ENCODE results near the gene FAM120A. TPM values are rescaled to one million over a fixed set of nuclear protein-coding genes. Genes with fewer than 3 reads are reported as not detected.

FAM120A gene
- polyA plus RNA-seq, 10 donors = 51.1 to 67.6 (median 62.4) TPM

DNA sequence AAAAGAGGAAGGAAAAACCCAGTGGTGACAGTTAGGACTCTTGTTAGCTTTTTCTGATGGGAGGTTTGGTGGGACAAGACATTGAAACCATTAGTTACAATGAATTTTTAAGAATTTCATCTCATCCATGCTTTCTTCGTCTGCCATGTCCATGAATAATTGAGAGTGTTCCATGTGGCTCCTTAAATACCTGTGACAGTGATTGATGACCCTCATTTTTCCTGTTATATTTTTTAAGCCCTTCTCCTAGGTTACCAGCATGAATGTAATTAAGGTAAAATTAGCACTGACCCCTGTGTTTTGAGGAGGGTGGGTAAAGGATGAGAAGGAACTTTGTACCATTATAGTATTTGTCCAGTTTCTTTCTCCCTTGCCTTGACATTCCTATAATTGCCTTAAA lies 101.4 kb downstream of the FAM120A start:
- DNase-seq = no peak

DNA sequence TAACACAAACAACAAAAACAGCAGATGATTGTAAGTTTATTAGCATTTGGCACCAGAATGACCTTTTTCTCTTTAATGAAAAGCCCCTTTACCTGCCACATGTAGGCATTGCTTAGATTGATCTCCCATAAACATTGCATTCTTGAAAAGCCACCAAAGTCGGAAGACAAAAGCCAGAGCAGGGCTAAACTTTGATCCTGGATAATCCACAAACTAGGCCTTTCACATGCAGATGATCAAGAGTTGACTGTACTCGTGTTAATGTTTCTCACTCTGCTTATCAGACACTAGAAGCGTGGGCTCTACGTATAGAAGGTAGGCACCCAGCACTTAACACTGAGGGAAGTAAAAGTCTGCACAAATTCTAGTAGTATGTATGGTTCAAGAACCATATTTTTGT lies 103.9 kb downstream of the FAM120A start:
- DNase-seq = no peak

GRCh38 chr9:93557366-93558137 lies 106.1 kb downstream of the FAM120A start:
- no peak for DNase-seq

DNA sequence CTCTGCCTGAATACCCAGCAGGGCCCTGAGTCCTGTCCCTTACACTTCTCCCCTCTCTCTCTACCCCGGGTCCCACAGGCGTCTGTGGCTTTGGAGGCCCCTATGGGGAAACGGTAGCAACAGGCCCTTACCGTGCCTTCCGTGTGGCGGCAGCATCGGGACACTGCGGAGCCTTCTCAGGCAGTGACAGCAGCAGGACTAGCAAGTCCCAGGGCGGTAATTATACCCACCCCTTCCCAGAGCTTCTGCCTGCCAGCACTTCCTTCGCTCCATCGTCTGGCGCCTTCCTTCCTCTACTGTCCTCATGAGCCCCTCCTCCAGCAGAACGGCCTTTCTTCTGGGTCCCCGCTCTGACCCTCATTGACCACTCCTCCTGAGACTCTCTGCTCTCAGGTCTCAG lies 107.0 kb downstream of the FAM120A start:
- no peak for DNase-seq

DNA sequence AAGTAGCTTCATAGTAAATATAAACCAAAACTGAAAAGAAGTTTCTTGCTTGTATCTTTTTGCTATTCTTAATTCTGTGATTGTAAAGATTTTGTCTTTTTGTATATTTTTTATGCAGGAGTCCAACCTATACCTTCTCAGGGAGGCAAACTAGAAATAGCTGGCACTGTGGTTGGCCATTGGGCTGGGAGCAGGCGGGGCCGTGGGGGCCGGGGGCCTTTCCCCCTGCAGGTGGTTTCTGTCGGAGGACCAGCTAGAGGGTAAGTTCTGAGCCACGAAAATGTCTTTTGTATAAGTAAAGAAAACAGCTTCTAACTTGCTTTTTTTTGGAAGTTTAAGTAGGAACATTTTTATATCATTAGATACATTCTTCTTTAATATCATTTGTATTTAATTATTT lies 109.5 kb downstream of the FAM120A start:
- no peak for DNase-seq

DNA sequence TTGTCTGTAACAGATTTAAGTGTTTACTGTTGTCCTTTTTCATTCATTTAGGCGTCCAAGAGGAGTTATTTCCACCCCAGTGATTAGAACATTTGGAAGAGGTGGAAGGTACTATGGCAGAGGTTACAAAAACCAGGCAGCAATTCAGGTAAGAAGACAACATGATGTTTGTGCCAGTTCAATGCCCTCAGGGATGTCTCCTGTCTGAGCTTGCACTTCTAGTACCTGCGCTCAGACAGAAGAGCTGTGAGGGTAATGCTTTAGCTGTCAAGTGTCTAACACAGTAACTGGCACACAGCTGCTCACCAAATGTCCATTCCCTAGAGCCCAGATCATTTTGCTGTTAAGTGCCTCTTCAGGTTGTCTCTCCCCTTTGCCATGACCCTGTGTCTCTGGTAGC lies 110.7 kb downstream of the FAM120A start:
- DNase-seq = no peak

- no peak for DNase-seq
These were observed 113.6 kb downstream of the FAM120A start for GRCh38 chr9:93565089-93565488.

DNA sequence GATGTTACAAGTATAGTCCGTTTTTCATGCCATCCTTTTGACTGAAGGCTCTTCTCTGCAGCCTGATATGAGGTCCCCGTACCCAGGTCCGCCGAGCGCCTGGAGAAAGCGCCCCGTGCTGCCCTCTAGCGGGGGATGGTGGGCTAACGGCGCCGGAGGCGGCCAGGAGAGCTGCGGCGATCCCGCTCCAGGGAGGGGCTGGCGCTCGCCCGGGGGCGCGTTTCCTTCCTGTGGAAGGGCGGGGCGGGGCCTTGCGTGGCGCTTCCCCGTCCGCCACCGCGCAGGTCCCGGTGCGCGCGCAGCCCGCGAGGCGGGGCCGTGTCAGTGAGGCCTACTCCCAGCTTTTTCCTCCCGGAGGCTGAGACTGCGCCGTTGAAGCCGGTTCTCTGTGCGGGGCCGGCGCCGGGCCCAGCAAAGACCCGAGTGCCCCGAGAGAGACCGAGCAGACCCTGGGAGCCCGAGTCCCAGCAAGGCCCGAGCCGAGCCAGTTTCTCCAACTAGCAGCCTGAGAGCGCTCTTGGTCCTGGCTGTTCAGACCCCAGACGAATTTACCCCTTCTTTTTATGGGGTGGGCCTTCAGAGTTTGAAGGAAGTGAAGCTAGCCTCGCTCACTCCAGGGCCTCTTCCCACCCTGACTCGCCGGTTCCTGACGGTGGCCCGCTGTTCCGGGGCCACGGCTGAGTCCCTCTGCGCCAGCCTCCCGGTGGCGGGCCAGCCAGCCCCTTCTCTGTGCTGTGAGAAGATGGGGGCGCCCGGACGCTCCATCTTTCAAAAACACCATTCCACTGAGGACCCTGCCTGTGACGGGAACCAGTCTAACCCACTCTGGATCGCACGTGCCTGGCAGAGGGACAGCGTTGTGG lies 115.2 kb downstream of the FAM120A start:
- DNase-seq = peak; percentile 96 to 99 (median 99)

DNA sequence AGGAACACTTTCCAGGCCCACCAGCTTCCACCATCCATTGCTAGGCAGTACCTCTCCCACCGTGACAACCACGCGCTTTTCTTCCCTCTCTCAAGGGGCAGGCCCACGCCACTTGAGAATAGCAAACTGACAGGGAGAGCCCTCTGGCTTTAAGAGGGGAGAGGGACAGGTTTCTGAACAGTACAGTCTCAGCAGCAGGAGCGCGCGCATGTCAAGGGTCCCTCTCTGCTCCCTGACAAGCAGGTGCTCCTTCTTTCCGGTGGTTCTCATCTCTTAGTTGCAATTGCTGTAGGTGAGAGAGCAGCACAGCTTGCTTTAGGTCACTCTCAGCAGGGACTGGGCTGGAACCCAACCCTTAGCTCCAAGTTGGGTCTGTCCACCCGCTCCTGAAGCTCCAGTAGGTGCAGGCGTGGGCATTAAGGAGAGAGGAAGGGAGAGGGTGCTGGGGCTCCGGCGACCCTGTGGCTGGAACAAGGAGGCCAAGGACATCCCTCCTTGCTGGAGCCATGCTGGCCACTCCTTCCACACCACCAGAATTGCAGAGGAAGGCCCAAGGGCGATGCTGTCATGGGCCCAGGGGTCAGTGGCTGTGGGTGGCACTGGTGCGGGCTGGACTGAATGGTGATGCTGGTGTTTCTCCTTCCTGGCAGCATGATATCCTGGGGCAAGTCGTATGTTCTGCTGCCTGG lies 115.9 kb downstream of the FAM120A start:
- no peak for DNase-seq

DNA sequence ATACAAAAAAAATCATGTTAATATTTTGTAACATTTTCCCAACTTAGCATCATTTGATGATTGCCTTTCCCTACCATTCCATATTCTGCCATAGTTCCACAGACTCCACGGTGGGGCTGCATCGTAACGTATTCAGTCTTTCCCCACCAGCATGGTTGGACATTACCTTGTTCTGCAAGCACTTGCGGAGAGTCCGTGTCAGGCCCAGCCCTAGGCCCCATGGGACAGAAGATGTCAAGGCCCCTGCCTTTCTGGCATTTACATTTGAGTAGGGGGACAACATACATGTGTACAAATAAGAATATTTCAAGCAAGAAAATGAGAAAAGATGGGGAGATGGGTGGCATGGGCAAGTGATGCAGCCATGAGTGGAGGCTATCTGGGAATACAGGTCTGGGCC lies 116.7 kb downstream of the FAM120A start:
- DNase-seq = no peak

DNA sequence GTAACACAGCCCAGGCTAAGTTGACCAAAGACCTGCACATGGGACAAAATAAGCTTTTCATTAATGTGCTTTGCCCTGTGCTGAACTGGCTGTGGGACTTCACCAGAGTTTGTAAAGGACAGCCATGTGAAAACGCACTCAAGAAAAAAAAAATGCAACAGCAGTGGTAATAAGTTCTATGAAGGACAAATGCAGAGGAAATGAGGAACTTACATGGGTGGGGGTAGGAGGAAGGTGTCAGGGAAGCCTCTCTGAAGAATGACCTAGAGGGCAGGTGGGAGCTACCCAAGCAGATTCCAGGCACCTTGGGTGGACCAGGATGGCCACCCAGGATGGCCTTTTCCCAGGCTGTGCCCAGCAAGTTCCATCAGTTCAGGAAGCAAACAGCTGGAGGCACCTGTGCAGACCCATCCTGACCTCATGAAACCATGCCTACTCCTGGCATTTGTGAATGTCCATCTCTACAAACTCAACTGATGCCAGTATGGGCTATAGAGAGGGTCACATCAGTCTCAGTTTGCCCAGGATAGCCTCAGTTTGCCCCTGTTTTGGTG lies 118.2 kb downstream of the FAM120A start:
- DNase-seq = no peak

DNA sequence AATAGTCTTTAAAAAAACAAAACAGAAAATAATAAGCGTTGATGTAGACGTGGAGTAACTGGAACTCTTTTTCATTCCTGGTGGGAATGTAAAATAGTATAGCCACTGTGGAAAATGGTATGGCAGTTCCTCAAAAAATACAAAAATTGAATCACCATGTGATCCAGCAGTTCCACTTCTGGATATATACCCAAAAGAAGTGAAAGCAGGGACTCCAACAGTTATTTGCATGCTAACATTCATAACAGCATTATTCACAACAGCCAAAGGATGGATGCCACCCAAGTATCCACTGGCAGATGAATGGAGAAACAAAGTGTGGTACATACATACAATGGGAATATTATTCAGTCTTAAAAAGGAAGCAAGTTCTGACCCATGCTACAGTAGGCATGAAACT lies 120.7 kb downstream of the FAM120A start:
- no peak for DNase-seq

DNA sequence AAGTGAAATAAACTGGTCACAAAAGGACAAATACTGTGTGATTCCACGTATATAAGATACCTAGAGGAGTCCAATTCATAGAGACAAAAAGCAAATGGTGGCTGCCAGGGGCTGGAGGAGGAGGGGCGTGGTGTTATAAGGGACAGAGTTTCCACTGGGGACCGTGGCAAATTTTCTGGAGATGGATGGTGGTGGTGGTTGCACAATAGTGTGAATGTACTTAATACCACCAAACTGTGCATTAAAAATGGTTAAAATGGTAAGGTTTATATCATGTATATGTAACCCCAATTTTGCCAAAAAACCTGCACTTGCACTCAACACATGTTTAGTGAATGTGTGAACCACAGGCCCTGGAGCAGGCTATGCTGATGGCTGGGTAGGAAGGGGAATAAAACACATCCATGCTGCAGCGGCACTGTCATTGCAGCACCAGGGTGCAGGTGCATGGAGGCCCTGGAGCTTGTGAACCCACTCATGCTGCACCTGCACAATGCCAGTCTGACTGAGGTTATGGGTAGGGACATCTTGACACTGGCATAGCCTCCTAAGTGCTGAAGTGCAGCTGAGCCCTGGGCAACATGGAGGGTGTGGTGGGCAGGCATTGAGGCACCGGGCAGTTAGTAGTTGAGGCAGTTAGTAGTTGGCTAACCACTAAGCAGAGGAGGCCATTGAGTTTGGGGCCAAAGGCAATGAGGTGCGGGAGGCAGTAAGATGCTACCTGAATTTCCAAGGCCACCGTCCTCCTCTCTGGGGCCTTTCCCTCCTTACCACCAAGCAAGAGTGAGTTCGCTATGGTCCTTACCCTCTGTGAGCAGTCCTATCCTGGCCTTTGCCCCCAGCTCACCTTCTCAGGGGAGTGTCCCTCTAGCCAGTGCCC lies 121.4 kb downstream of the FAM120A start:
- no peak for DNase-seq

DNA sequence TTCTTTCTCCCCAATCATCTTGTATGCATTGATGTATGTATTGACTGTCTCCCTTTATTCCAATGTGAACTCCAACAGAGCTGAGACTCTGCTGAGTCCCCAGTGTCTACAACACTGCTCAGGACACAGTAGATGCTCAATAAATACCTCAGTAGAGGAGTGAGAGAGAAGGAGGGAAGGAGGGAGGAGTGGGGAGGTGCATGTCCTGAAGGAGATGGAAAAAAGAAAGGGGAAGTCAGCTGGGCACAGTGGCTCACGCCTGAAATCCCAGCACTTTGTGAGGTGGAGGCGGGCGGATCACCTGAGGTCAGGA lies 122.0 kb downstream of the FAM120A start:
- DNase-seq = no peak

DNA sequence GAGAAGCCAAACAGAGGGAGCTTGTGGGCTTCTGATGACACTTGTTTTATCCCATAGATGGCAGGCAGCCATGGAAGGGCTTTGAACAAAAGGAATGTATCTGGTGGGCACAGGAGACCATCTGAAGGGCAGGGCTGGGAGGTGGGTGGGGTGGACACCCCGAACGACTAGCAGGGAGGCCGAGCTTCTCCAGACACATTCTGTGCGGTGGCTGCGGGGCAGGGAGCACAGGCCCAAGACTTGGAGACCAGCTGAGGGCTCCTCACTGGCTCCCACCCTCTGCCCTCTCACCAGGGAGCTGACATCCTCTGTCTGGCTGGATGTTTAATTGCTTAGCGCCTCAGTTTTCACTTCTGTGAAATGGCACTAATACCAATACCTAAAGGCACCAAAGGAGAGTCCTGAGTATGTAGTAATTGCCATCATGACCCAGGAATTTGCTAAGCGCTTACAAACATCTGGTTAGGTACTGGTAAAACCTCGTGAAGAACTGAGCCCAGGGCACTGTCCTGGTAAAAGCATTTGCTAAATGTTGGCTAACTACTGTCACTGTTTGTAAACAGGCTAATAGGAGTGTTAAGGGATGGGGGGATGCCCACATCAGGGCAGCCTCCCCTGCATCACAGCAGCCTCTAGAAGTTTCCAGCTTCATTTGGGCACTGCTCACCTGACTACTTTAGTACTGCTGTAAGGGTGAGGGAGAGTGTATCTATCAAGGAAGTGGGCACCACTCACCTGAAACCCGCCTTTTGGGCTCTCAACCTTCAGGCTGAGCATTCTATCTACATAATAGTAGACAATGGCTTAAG lies 122.8 kb downstream of the FAM120A start:
- no peak for DNase-seq

DNA sequence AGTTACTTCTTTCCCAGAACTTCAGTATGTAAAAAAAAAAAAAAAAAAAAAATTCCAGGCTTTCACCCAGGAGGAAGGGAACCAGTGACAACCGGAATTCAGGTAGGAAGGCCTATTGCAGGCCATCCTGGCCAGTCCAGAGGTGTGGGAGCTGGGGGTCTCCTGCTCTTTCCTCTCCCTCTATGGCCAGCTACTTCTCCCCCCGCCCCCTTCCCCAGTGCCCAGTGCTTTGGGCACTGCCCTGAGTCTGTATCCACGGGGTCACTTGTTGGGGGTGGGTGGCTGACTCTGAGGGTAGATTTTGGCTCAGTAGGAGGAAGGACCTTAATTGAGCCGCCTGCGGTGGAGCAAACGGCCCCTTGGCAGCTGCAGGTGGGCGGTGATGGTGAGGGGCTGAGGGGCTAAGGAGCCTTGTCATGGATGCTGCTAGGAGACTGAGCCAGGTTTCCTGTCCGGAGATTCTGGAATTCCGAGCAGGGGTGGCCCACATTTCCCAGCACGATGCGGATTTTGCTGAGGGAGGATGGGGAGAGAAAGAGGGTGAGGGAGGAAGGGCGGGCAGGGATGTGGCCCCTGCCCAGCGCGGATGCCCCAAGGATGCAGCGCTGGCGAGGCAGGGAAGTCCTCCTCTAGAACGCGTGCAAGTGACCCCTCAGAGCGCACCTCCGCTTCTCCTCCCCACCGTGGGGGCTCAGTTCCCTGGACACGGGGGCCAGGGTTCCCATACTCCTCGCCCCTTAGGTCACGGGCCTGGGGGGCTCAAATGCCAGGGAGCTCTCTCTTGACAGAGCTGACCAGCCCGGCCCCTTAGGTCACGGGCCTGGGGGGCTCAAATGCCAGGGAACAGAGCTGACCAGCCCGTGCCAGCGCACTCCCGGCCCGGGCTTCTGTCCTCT lies 123.7 kb downstream of the FAM120A start:
- no peak for DNase-seq

GRCh38 chr9:93575796-93576257 lies 124.3 kb downstream of the FAM120A start:
- peak; percentile 19 to 83 (median 64) for DNase-seq

DNA sequence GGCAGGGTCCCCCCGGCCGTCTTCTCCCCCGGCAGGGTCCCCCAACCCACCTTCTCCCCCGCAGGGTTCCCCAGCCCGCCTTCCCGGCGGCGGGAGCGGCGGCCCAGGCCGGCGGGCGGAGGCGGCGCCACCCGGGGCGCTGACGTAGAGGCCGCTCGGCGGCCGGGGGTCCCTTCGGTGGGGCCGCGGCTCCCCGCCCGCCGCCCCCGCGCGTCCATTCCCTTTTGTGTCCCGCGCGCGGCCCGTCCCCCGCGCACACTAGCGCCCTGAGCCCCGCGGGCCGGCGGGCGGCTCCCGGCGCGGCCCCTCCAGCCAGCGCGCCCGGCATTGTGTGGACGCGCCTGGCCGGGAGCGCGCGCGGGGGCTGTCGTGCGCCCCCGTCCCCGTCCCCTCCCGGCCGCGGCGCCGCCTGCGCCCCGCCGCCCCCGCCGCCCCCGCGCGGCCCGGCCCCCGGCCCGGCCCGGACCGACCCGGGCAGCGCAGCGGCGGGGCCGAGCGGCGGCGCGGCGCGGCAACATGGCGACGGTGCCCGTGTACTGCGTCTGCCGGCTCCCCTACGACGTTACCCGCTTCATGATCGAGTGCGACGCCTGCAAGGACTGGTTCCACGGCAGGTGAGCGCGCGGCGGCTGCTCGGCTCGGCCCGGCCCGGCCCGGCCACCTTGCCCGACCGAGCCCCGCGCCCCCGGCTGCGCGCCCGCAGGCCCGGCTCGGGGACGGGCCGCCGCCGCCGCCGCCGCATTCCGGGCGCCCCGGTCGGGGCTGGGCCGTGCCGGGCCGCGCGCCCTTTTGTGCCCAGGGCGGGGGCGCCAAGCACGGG lies 125.0 kb downstream of the FAM120A start, which contains the start of gene PHF2:
Gene PHF2 (plus strand): TSS at position 327 of the 820 bp plus-strand sequence. CDS start 190 bp downstream, at position 517.
- peak in 2 of 3 donors; percentile 15 to 49 for DNase-seq
